Left cardiac atrium (tissue), 4 donors: ENCODE data around the gene SNX18. TPM values are rescaled to one million over a fixed set of nuclear protein-coding genes. Genes with fewer than 3 reads are reported as not detected.
"Not testable (repeated sequence)": the region's sequence is repeated elsewhere in the genome, so short reads cannot be mapped to it uniquely, and the experiment has no call there.

ENCODE experiments used
- ATAC-seq, 2 donors: fragments of 200-7000 bp; cut with Tn5 transposase; one replicate each; pipeline ENCODE4 v1.9.1; 2020; ENCODE audit warnings: mild to moderate bottlenecking in 2 of 2, moderate library complexity in 2 of 2
- DNase-seq: peaks from one replicate; pipeline ENCODE4 v3.0.0-alpha.2; 2020
- intact Hi-C, 2 donors: fragments of 100-400 bp; cut with DNase I; formaldehyde crosslinking; loops; one replicate each; pipeline versions ENCODE4 v1.14.1 to v1.15.1; 2022 to 2023
- total RNA-seq, 2 donors: library from RNA; stranded (reverse); fragmentation: NEBNext Ultra II Directional; extraction: Animal tissue kit (Norgen Biotek cat#: 25700); gene quantifications; one replicate each; pipeline ENCODE4 v1.2.1, GENCODE V29; 2021
- donor health status: DM: no; HTN: yes; CAD: no.
- donor health status: DM: no; HTN: yes; CAD: no; lungs with severe emphysema.
- donor health status: DM: yes; HTN: yes; CAD: no.
- donor health status: Dilated cardiomyopathy.

SNX18 gene
- total RNA-seq, 2 donors from 2014 or later, result 15.1 to 15.4 TPM

- DNase-seq (no peak), ATAC-seq (no peak)
- intact Hi-C loops, result no loop called here
These were observed 17.7 kb downstream of the SNX18 start for GRCh38 chr5:54535149-54535844.

GRCh38 chr5:54536375-54536774 lies 18.8 kb downstream of the SNX18 start:
- ATAC-seq, intact Hi-C loops, DNase-seq: not testable (repeated sequence)

GRCh38 chr5:54536861-54537260 lies 19.3 kb downstream of the SNX18 start:
- ATAC-seq, DNase-seq, intact Hi-C loops: not testable (repeated sequence)

- DNase-seq (no peak), ATAC-seq (no peak)
- intact Hi-C loops, result no loop called here
These were observed 20.2 kb downstream of the SNX18 start for GRCh38 chr5:54537725-54538124.

- intact Hi-C loops, result no loop called here
- no peak for ATAC-seq
- DNase-seq, result no peak
These were observed 20.6 kb downstream of the SNX18 start for GRCh38 chr5:54538156-54538555.

GRCh38 chr5:54539001-54539400 lies 21.4 kb downstream of the SNX18 start:
- no peak for ATAC-seq
- no peak for DNase-seq
- intact Hi-C loops, result no loop called here

GRCh38 chr5:54540286-54540685 lies 22.7 kb downstream of the SNX18 start:
- intact Hi-C loops, result no loop called here
- DNase-seq (no peak), ATAC-seq (no peak)

GRCh38 chr5:54541823-54542783 lies 24.5 kb downstream of the SNX18 start:
- peak; percentile 74 to 76 for ATAC-seq
- no peak for DNase-seq
- intact Hi-C loops, result no loop called here

GRCh38 chr5:54544044-54544443 lies 26.5 kb downstream of the SNX18 start:
- intact Hi-C loops, result no loop called here
- DNase-seq (no peak), ATAC-seq (no peak)

GRCh38 chr5:54545796-54546195 lies 28.2 kb downstream of the SNX18 start:
- no peak for ATAC-seq
- DNase-seq, result no peak
- intact Hi-C loops, result no loop called here

GRCh38 chr5:54547711-54548250 lies 30.2 kb downstream of the SNX18 start:
- DNase-seq (peak; percentile 67), ATAC-seq (peak; percentile 93 to 94)
- intact Hi-C loops, result no loop called here

GRCh38 chr5:54548565-54548964 lies 31.0 kb downstream of the SNX18 start:
- intact Hi-C loops, result no loop called here
- DNase-seq (no peak), ATAC-seq (peak in 1 of 2 donors; percentile 65)

GRCh38 chr5:54551292-54551691 lies 33.7 kb downstream of the SNX18 start:
- ATAC-seq (no peak), DNase-seq (no peak)
- intact Hi-C loops, result no loop called here

GRCh38 chr5:54551926-54552325 lies 34.4 kb downstream of the SNX18 start:
- no peak for ATAC-seq
- intact Hi-C loops, result no loop called here
- DNase-seq, result no peak

- DNase-seq (no peak), ATAC-seq (no peak)
- intact Hi-C loops, result no loop called here
These were observed 34.9 kb downstream of the SNX18 start for GRCh38 chr5:54552446-54552845.

GRCh38 chr5:54553659-54554207 lies 36.2 kb downstream of the SNX18 start:
- ATAC-seq (peak in 1 of 2 donors; percentile 38), DNase-seq (no peak)
- intact Hi-C loops, result no loop called here

GRCh38 chr5:54556141-54556540 lies 38.6 kb downstream of the SNX18 start:
- intact Hi-C loops, result no loop called here
- ATAC-seq (no peak), DNase-seq (no peak)

GRCh38 chr5:54558362-54558761 lies 40.8 kb downstream of the SNX18 start:
- DNase-seq, result no peak
- intact Hi-C loops, result no loop called here
- no peak for ATAC-seq

GRCh38 chr5:54561651-54562050 lies 44.1 kb downstream of the SNX18 start:
- DNase-seq (no peak), ATAC-seq (no peak)
- intact Hi-C loops, result no loop called here
